Measurements from ENCODE around the gene C11orf52.
"Not testable (repeated sequence)": the region's sequence is repeated elsewhere in the genome, so short reads cannot be mapped to it uniquely, and the experiment has no call there.

C11orf52 gene

GRCh38 chr11:111878849-111879636 is 39.7 kb upstream of the C11orf52 start, which contains the start of the genes CFAP68 and FDXACB1:
CFAP68 (plus strand) TSS chr11:111879541; CDS start chr11:111879561, 20 bp downstream.
FDXACB1 (minus strand) TSS chr11:111879165; CDS start chr11:111879132, 33 bp downstream.
- peak; percentile 91 for DNase-seq (ENCODE audit: extremely low read depth, low read depth)
- peak; percentile 99 for TF ChIP-seq CTCF (IDR thresholded peaks at IDR 0.05; ENCODE audit: low read depth, low read length)

GRCh38 chr11:111879637-111879960 is 39.1 kb upstream of the C11orf52 start:
- no peak for DNase-seq (ENCODE audit: extremely low read depth, low read depth)
- TF ChIP-seq CTCF (IDR thresholded peaks at IDR 0.05; ENCODE audit: low read depth, low read length): no peak

- DNase-seq (ENCODE audit: extremely low read depth, low read depth): no peak
Observed at GRCh38 chr11:111882202-111882601, 36.5 kb upstream of the C11orf52 start.

GRCh38 chr11:111885053-111885452 is 33.7 kb upstream of the C11orf52 start:
- DNase-seq (ENCODE audit: extremely low read depth, low read depth): not testable (repeated sequence)

More at GRCh38 chr11:111882202-111882601, 36.5 kb upstream of the C11orf52 start:
- TF ChIP-seq CTCF (IDR thresholded peaks at IDR 0.05; ENCODE audit: low read depth, low read length): no peak

- DNase-seq (ENCODE audit: extremely low read depth, low read depth): no peak
- no peak for TF ChIP-seq CTCF (IDR thresholded peaks at IDR 0.05; ENCODE audit: low read depth, low read length)
Observed at GRCh38 chr11:111886032-111886431, 32.7 kb upstream of the C11orf52 start.

GRCh38 chr11:111886844-111887243 is 31.9 kb upstream of the C11orf52 start:
- DNase-seq (ENCODE audit: extremely low read depth, low read depth): no peak
- TF ChIP-seq CTCF (IDR thresholded peaks at IDR 0.05; ENCODE audit: low read depth, low read length): no peak

- no peak for DNase-seq (ENCODE audit: extremely low read depth, low read depth)
- no peak for TF ChIP-seq CTCF (IDR thresholded peaks at IDR 0.05; ENCODE audit: low read depth, low read length)
Observed at GRCh38 chr11:111905411-111905810, 13.3 kb upstream of the C11orf52 start.

GRCh38 chr11:111906680-111907079 is 12.0 kb upstream of the C11orf52 start:
- DNase-seq (ENCODE audit: extremely low read depth, low read depth): no peak
- TF ChIP-seq CTCF (IDR thresholded peaks at IDR 0.05; ENCODE audit: low read depth, low read length): no peak

Data from AG09319 (cell line).